Nasal cavity respiratory epithelium epithelial cell of viscerocranial mucosa (primary cell): ENCODE measurements around the gene PTDSS2. TPM values are rescaled to one million over a fixed set of nuclear protein-coding genes. Genes with fewer than 3 reads are reported as not detected.

Source experiments
- total RNA-seq: library from RNA; depleted of rRNA; stranded (reverse); fragments of >200 nt; gene quantifications from 2 replicates; pipeline ENCODE4 v1.2.3, GENCODE V29; 2014

Gene PTDSS2
- total RNA-seq: 24.3 and 31.7 TPM in 2 replicates

GRCh38 chr11:449889-450808 is at the start of gene PTDSS2:
Gene PTDSS2, plus strand, starts transcription at chr11:450279. Its CDS starts 177 bp downstream, at chr11:450456.

GRCh38 chr11:441418-442274 is 8.4 kb upstream of the PTDSS2 start, which contains the start of gene ANO9:
Gene ANO9, minus strand, starts transcription at chr11:442011. Its CDS starts 85 bp downstream, at chr11:441926.

DNA sequence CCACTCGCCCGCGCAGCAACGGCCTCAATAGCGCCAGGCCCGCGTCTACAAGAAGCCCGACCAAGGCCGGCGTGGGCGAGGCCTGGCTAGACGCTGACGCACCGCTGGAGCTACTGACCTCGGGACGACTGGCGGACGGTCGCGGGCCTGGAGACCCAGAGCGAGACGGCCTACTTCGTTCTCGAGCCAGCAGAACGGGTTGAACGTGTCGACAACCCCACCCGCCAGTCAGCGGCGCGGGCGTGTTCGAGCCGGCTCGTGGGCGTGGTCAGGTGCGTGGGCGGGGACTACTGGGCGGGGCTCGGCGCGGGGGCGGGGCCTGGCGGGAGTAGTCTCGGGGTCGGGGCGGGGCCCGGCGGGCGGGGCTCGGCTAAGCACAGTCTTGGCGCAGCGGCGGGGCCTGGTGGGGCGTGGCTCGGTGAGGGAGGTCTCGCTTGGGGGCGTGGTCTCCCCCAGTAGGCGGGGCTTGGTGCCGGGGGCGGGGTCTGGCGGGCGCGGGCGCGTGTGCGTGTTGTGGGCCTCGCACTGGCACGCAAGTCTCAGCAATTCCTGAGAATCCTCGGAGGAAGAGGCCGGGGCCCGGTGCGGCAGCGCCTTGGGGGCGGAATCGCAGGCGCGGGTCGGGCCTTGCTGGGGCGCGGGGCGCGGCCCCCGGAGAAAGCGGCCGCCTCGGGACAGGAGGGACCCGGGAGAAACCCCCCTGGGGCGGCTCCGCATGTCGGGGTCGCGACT is 57.1 kb downstream of the PTDSS2 start, which contains the start of gene RNH1:
RNH1 (minus strand) TSS at position 248 of the 732 bp plus-strand sequence. CDS start 5,080 bp downstream, outside the sequence.

DNA sequence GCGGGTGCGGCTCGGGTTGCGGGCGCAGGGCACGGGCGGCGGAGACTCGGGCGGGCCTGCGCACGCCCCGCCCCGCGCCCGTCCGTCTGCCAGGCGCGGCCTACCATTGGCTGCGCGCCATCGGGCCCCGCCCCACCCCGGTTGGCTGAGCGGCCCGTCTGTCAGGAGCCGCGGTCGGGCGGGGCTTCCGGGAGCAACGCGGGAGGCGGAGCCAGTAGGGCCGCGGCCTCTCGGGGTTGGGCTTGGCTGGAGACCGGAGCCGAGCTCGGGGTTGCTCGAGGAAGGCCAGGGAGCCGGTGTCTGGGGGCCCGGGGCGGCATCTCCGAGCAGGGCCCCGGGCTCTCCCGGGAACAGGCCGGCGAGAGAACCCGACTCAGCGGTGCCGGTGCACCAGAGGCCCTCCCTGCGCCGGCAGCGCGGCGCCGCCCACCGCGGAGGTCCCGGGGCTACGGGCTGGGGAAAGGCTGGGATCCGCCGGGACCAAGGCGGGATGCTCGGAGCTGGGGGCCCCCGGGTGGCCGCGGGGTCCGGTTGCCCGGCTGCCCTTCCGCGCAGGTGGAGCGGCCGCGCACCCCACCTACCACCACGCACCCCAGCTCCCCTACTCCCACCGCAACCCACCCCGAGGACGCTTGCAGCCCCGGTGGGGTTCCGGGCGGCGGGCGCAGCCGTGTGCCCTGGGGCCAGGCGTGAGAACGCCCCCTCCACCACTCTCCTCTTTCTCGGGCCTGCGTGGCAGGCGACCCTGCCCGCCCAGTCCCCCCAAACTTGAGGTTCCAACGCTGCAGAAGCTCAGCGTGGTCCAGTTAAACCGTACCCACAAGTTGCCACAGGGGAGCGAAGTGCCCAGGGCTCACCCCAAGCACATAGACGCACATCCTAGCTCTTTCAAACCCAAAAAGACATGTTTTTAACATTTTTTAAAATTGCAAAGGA is 85.7 kb downstream of the PTDSS2 start, which contains the start of gene HRAS:
HRAS (minus strand) TSS at position 58 of the 936 bp plus-strand sequence.

DNA sequence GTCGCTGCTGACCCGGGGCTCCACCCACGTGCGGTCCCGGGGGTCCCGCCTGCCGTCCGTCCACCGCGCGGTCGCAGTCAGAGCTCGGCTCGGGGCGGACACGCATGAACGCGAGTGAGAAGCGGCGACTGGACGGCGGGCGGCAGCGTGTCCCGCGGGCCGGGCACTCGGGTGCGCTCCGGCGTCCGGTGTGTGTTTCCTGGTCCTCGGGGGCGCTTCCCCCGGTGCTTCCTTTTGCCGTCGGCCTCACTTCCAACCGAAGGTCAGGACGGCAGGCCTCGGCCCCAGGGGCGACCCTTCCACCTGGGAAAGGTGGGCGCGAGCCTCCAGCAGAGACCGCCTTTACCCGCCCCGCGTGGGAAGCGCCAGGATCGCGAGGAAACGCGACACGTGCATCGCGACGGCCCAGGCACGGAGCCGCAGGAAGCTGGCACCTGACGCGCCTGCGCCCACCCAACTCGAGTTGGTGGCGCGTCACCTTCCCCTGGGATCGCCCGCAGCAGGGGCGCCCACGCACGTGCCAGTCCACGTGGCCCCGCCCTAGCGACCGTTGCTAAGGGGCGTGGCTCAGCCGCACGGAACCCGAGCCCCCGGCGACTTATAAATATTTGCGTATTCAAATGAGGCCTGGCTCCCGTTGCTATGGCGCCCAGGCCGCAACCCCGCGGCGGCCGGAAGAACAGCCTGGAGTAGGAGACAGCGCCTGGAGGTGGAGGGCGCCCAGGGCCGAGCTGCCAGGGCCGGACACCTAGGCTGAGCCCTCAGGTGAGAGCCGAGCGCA is 87.0 kb downstream of the PTDSS2 start, which contains the start of gene LRRC56:
LRRC56 (plus strand) TSS at position 687 of the 781 bp plus-strand sequence. CDS start 3,158 bp downstream, outside the sequence.

Other genes with a start within 250 kb of the PTDSS2 start
- gene BET1L, start 242.9 kb upstream of the PTDSS2 start, total RNA-seq: 15.0 and 25.0 TPM in 2 replicates
- gene RIC8A, start 242.6 kb upstream of the PTDSS2 start, total RNA-seq: 126 and 142 TPM in 2 replicates
- gene SIRT3, start 213.9 kb upstream of the PTDSS2 start, total RNA-seq: 8.4 and 9.2 TPM in 2 replicates
- 83.6 and 141 TPM in 2 replicates for gene PSMD13, start 213.3 kb upstream of the PTDSS2 start, total RNA-seq
- gene NLRP6, start 171.9 kb upstream of the PTDSS2 start, total RNA-seq: not detected in 2 replicates
- 1.7 and 5.5 TPM in 2 replicates for gene PGGHG, start 161.2 kb upstream of the PTDSS2 start, total RNA-seq
- gene IFITM5, start 150.8 kb upstream of the PTDSS2 start, total RNA-seq: not detected in 2 replicates
- gene IFITM2, start 142.5 kb upstream of the PTDSS2 start, total RNA-seq: 2.8 and 7.2 TPM in 2 replicates
- 5.9 and 7.9 TPM in 2 replicates for gene IFITM1, start 136.2 kb upstream of the PTDSS2 start, total RNA-seq
- gene IFITM3, start 129.4 kb upstream of the PTDSS2 start, total RNA-seq: 15.0 and 35.7 TPM in 2 replicates
- gene B4GALNT4, start 80.8 kb upstream of the PTDSS2 start, total RNA-seq: 4.8 and 17.3 TPM in 2 replicates
- 208 and 214 TPM in 2 replicates for gene PKP3, start 56.1 kb upstream of the PTDSS2 start, total RNA-seq
- 7.4 and 22.2 TPM in 2 replicates for gene SIGIRR, start 35.3 kb upstream of the PTDSS2 start, total RNA-seq
- gene ANO9, start 8.3 kb upstream of the PTDSS2 start, total RNA-seq: 4.4 and 15.9 TPM in 2 replicates
- 339 and 399 TPM in 2 replicates for gene RNH1, start 57.0 kb downstream of the PTDSS2 start, total RNA-seq
- gene HRAS, start 85.3 kb downstream of the PTDSS2 start, total RNA-seq: 99.5 and 124 TPM in 2 replicates
- 0.34 and 1.4 TPM in 2 replicates for gene LRRC56, start 87.2 kb downstream of the PTDSS2 start, total RNA-seq
- gene LMNTD2, start 110.5 kb downstream of the PTDSS2 start, total RNA-seq: 1.0 and 2.0 TPM in 2 replicates
- 18.7 and 29.0 TPM in 2 replicates for gene RASSF7, start 110.7 kb downstream of the PTDSS2 start, total RNA-seq
- gene PHRF1, start 126.2 kb downstream of the PTDSS2 start, total RNA-seq: 26.3 and 37.4 TPM in 2 replicates
- 7.8 and 39.3 TPM in 2 replicates for gene IRF7, start 165.7 kb downstream of the PTDSS2 start, total RNA-seq
- gene CDHR5, start 174.7 kb downstream of the PTDSS2 start, total RNA-seq: not detected in 2 replicates
- gene SCT, start 176.9 kb downstream of the PTDSS2 start, total RNA-seq: not detected in 2 replicates
- gene DRD4, start 187.0 kb downstream of the PTDSS2 start, total RNA-seq: 0.07 TPM in 1 of 2 replicates, not detected in the other
- 28.4 and 36.0 TPM in 2 replicates for gene DEAF1, start 244.9 kb downstream of the PTDSS2 start, total RNA-seq
- gene TMEM80, start 245.5 kb downstream of the PTDSS2 start, total RNA-seq: 16.4 and 21.9 TPM in 2 replicates